GM12878 (cell line): Measurements from ENCODE around the gene TMPRSS6. TPM values are rescaled to one million over a fixed set of nuclear protein-coding genes. Genes with fewer than 3 reads are reported as not detected.

ENCODE experiments used
- ATAC-seq: fragments of 200-7000 bp; cut with Tn5 transposase; 3 replicates; pipeline ENCODE4 v1.9.1; 2020; ENCODE audit warnings: mild to moderate bottlenecking, moderate library complexity
- BruUV-seq: library from RNA; stranded (reverse); fragments of 400-500 nt; replicated peaks from 2 replicates; lab custom pipeline; 2021; lab: Mats Ljungman, UMichigan
- CTCF ChIA-PET: fragments of 300-600 bp; sonication (Branson Sonifier 250); formaldehyde crosslinking; extraction: SDS; loops from one replicate; lab custom pipeline; 2021; ENCODE audit warnings: inconsistent platforms; lab: Yijun Ruan, JAX
- POLR2A ChIA-PET: fragments of 350-600 bp; formaldehyde crosslinking; extraction: SDS; loops from one replicate; lab custom pipeline; 2021; ENCODE audit warnings: inconsistent platforms; lab: Charles Lee
- RAD21 ChIA-PET: fragments of 300-600 bp; sonication (Branson Sonifier 250); formaldehyde crosslinking; loops from one replicate; lab custom pipeline; 2023; ENCODE audit warnings: antibody characterized with exemption; ENCODE audit not compliant: unreplicated experiment; lab: Charles Lee
- SMC1A ChIA-PET: fragments of 300-600 bp; sonication (Branson Sonifier 250); formaldehyde crosslinking; loops from one replicate; lab custom pipeline; 2023; ENCODE audit not compliant: unreplicated experiment, uncharacterized antibody; lab: Charles Lee
- DNase-seq: peaks from one replicate; pipeline ENCODE4 v3.0.0-alpha.2; 2011; ENCODE audit warnings: low read depth, low spot score
- FAIRE-seq: peaks from 3 replicates; lab custom pipeline; 2011; peaks lifted over from hg19 to GRCh38; lab: Jason Lieb, UNC
- H2AFZ ChIP-seq: 2 replicates; pipeline ENCODE4 v1.6.0; 2011; ENCODE audit warnings: low read depth, low read length, control low read depth; ENCODE audit not compliant: control insufficient read depth
- H3K27ac ChIP-seq: 2 replicates; pipeline ENCODE4 v1.5.1; 2011; ENCODE audit warnings: control low read depth; ENCODE audit not compliant: control insufficient read depth, insufficient read depth
- H3K27me3 ChIP-seq, 2 experiments: replicated peaks in 1 of 2; 2 replicates each; pipeline versions ENCODE4 v1.6.0 to v1.6.1; 2011; ENCODE audit warnings: low read length in 1 of 2; ENCODE audit not compliant: control insufficient read depth in 2 of 2, insufficient read depth in 2 of 2
- H3K36me3 ChIP-seq, 2 experiments: 2 replicates each; pipeline ENCODE4 v1.5.1; 2011; ENCODE audit warnings: low read length in 1 of 2; ENCODE audit not compliant: control insufficient read depth in 2 of 2, insufficient read depth in 2 of 2
- H3K4me1 ChIP-seq: 2 replicates; pipeline ENCODE4 v1.6.1; 2011; ENCODE audit warnings: mild to moderate bottlenecking, low read length, moderate library complexity, mixed read lengths; ENCODE audit not compliant: control insufficient read depth, insufficient read depth
- H3K4me2 ChIP-seq: 2 replicates; pipeline ENCODE4 v1.6.0; 2011; ENCODE audit warnings: control low read depth; ENCODE audit not compliant: control insufficient read depth, insufficient read depth
- H3K4me3 ChIP-seq: fragments of 200-600 bp; sonication (generic); 2 replicates; pipeline ENCODE4 v1.5.1; 2016
- H3K79me2 ChIP-seq: 2 replicates; pipeline ENCODE4 v1.6.0; 2011; ENCODE audit warnings: low read length; ENCODE audit not compliant: control insufficient read depth, insufficient read depth
- H3K9ac ChIP-seq: 2 replicates; pipeline ENCODE4 v1.8.0; 2011; ENCODE audit warnings: low read length, control low read depth, mixed read lengths; ENCODE audit not compliant: control insufficient read depth, insufficient read depth
- H3K9me3 ChIP-seq: replicated peaks from 3 replicates; pipeline ENCODE4 v1.5.1; 2011; ENCODE audit warnings: mild to moderate bottlenecking, low read length; ENCODE audit not compliant: control insufficient read depth, insufficient read depth
- H4K20me1 ChIP-seq: 2 replicates; pipeline ENCODE4 v1.6.0; 2011; ENCODE audit not compliant: control insufficient read depth, insufficient read depth
- ATF3 ChIP-seq: IDR thresholded peaks from 2 replicates; pipeline ENCODE4 v1.6.1; 2011; ENCODE audit warnings: low read depth, mild to moderate bottlenecking, low read length, moderate library complexity, borderline replicate concordance; ENCODE audit errors: extremely low read depth
- BRCA1 ChIP-seq: IDR thresholded peaks from 2 replicates; pipeline ENCODE4 v1.6.1; 2011; ENCODE audit warnings: low read depth, low read length, improper control_type of control experiment
- CEBPB ChIP-seq, 2 experiments: fragments of 150-350 bp in 1 of 2; IDR thresholded peaks; 2 replicates each; pipeline ENCODE4 v1.6.1; 2012 to 2014; ENCODE audit warnings: low read depth in 2 of 2, low read length in 2 of 2, borderline replicate concordance in 1 of 2, inconsistent platforms in 1 of 2
- CHD4 ChIP-seq: fragments of 200-600 bp; sonication (generic); IDR thresholded peaks from 2 replicates; pipeline ENCODE4 v1.6.1; 2016; ENCODE audit warnings: mild to moderate bottlenecking
- IRF3 ChIP-seq: fragments of 450-650 bp; IDR thresholded peaks from 2 replicates; pipeline ENCODE4 v1.6.1; 2014; ENCODE audit warnings: mild to moderate bottlenecking
- KLF5 ChIP-seq: fragments of 450-650 bp; IDR thresholded peaks from 2 replicates; pipeline ENCODE4 v1.6.1; 2014; ENCODE audit warnings: mild to moderate bottlenecking; ENCODE audit not compliant: partially characterized antibody
- RBBP5 ChIP-seq: fragments of 200-600 bp; sonication (generic); conservative IDR thresholded peaks from 2 replicates; pipeline ENCODE4 v1.6.1; 2016
- SIX5 ChIP-seq: IDR thresholded peaks from 2 replicates; pipeline ENCODE4 v1.6.1; 2011; ENCODE audit warnings: mild to moderate bottlenecking, low read depth, low read length, moderate library complexity; ENCODE audit not compliant: severe bottlenecking
- SMARCA5 ChIP-seq: fragments of 450-650 bp; IDR thresholded peaks from 2 replicates; pipeline ENCODE4 v1.6.1; 2017; ENCODE audit warnings: mild to moderate bottlenecking
- SREBF1 ChIP-seq: IDR thresholded peaks from 2 replicates; pipeline ENCODE4 v1.6.1; 2012; ENCODE audit warnings: mild to moderate bottlenecking, low read length
- WGBS: methylation state at CpG from one replicate; pipeline ENCODE4 v1.1.6; 2016; ENCODE audit warnings: low lambda C conversion rate; ENCODE audit not compliant: insufficient replicate concordance, insufficient coverage; ENCODE audit errors: missing lambda C conversion rate; 5-methylcytosine and 5-hydroxymethylcytosine counted together
- in situ Hi-C: fragments of 300-500 bp; cut with MboI; formaldehyde crosslinking; loops from 9 replicates; pipeline ENCODE4 v1.14.3; 2018; ENCODE audit warnings: mixed read lengths
- intact Hi-C: fragments of 100-400 bp; cut with micrococcal nuclease; formaldehyde crosslinking; loops from one replicate; pipeline ENCODE4 v1.14.2; 2022; ENCODE audit not compliant: unreplicated experiment
- polyA plus RNA-seq, 11 experiments: library from polyadenylated mRNA; depleted of rRNA in 4 of 11; unstranded in 6 of 11; stranded (reverse) in 5 of 11; fragments of >200 nt; fragmentation: Nextera tagmentation in 4 of 11; fragmentation: Illumina TruSeq in 1 of 11; extraction: Ambion mirVana in 4 of 11; extraction: Trizol in 1 of 11; gene quantifications; 1 replicate in 1 of 11; 2 replicates in 10 of 11; pipeline versions ENCODE4 v1.2.1 to v1.2.3, GENCODE V29; 2011 to 2016; ENCODE audit warnings: inconsistent platforms in 2 of 11, missing spikeins in 2 of 11, low read depth in 1 of 11
- total RNA-seq, 4 experiments: library from RNA; depleted of rRNA in 3 of 4; stranded (reverse); fragments of >200 nt in 3 of 4; fragmentation: Illumina TruSeq in 1 of 4; extraction: Trizol in 1 of 4; gene quantifications; 2 replicates each; pipeline versions ENCODE4 v1.2.1 to v1.2.3, GENCODE V29; 2013 to 2021
- TF ChIP-seq, protein P1 (sequence below): fragments of 450-650 bp; formaldehyde crosslinking; IDR thresholded peaks from 2 replicates; pipeline ENCODE4 v1.5.0; 2022; ENCODE audit warnings: mild to moderate bottlenecking, missing genetic modification characterization
- TF ChIP-seq, protein P2 (sequence below): fragments of 450-650 bp; IDR thresholded peaks from 2 replicates; pipeline ENCODE4 v1.6.1; 2017; ENCODE audit warnings: mild to moderate bottlenecking

Gene TMPRSS6
- total and polyA plus RNA-seq, 10 of the 15 experiments (the other 5 are each of a cell fraction or from before 2014, with no cell fraction given) = 0.06 to 0.69 (median 0.19) TPM; not detected in 6

DNA sequence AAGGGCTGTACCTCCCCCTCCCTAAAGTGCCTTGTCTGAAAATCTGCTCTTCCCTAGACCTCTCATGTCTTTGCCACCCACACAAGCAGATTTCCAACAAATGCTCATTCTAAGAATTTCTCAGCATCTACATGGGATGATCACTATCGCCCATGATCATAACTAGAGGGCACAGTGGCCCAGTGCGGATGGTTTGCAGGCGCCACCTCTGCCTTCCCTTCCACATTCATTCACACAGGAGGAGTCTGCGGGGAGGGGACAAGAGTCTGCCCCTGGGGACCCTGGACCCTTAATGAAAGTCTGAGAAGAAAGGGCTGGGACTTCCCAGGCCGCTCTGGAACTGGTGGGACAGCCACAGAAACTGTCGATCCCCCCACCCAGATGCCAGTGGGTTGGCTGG lies 29.1 kb downstream of the TMPRSS6 start:
- Histone ChIP-seq H4K20me1 (no peaks in the 10 kb centered on the region), H3K36me3 (no peaks in the 10 kb centered on the region), H3K4me1 (peaks cover 10% of the 10 kb centered on the region), H3K9ac (no peak overlapping the region), H3K9me3 (no peaks in the 10 kb centered on the region), H3K4me3 (no peak overlapping the region), H3K27ac (no peak overlapping the region), H3K27me3 (peaks cover 0 to 2% of the 10 kb centered on the region in 2 experiments; a peak in 2 of 4 replicates), H3K79me2 (no peaks in the 10 kb centered on the region), H2AFZ (no peak overlapping the region), H3K4me2 (no peak overlapping the region)
- DNase-seq (no peak), FAIRE-seq (no peak), ATAC-seq (no peak)
- ChIA-PET POLR2A (no interaction called here), SMC1A (interaction anchor here (0.8 to 1.4 kb wide), 6 partner anchors 20 to 180 kb away, joined by 3 to 7 read pairs (median 4); no protein-coding TSS in a partner anchor), CTCF (interaction anchor here (0.5 to 1.6 kb wide), 9 partner anchors 40 to 189 kb away, joined by 3 to 11 read pairs (median 4); partner anchors contain the start of gene IL2RB), RAD21 (interaction anchor here (0.9 to 1.3 kb wide), 2 partner anchors 59 to 65 kb away, joined by 4 to 6 read pairs; no protein-coding TSS in a partner anchor)
- 50% methylated on average over 6 of the region's 6 CpGs for WGBS
- no TSS peak for BruUV-seq
- TF ChIP-seq, protein P1, sequence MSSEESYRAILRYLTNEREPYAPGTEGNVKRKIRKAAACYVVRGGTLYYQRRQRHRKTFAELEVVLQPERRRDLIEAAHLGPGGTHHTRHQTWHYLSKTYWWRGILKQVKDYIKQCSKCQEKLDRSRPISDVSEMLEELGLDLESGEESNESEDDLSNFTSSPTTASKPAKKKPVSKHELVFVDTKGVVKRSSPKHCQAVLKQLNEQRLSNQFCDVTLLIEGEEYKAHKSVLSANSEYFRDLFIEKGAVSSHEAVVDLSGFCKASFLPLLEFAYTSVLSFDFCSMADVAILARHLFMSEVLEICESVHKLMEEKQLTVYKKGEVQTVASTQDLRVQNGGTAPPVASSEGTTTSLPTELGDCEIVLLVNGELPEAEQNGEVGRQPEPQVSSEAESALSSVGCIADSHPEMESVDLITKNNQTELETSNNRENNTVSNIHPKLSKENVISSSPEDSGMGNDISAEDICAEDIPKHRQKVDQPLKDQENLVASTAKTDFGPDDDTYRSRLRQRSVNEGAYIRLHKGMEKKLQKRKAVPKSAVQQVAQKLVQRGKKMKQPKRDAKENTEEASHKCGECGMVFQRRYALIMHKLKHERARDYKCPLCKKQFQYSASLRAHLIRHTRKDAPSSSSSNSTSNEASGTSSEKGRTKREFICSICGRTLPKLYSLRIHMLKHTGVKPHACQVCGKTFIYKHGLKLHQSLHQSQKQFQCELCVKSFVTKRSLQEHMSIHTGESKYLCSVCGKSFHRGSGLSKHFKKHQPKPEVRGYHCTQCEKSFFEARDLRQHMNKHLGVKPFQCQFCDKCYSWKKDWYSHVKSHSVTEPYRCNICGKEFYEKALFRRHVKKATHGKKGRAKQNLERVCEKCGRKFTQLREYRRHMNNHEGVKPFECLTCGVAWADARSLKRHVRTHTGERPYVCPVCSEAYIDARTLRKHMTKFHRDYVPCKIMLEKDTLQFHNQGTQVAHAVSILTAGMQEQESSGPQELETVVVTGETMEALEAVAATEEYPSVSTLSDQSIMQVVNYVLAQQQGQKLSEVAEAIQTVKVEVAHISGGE (CRISPR knock-in tag) = no peak
- TF ChIP-seq IRF3 = no peak
- TF ChIP-seq SIX5 = no peak
- TF ChIP-seq, protein P2, sequence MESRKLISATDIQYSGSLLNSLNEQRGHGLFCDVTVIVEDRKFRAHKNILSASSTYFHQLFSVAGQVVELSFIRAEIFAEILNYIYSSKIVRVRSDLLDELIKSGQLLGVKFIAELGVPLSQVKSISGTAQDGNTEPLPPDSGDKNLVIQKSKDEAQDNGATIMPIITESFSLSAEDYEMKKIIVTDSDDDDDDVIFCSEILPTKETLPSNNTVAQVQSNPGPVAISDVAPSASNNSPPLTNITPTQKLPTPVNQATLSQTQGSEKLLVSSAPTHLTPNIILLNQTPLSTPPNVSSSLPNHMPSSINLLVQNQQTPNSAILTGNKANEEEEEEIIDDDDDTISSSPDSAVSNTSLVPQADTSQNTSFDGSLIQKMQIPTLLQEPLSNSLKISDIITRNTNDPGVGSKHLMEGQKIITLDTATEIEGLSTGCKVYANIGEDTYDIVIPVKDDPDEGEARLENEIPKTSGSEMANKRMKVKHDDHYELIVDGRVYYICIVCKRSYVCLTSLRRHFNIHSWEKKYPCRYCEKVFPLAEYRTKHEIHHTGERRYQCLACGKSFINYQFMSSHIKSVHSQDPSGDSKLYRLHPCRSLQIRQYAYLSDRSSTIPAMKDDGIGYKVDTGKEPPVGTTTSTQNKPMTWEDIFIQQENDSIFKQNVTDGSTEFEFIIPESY = no peak
- TF ChIP-seq ATF3 = no peak
- TF ChIP-seq BRCA1 = no peak
- TF ChIP-seq SREBF1 = no peak
- no peak for TF ChIP-seq RBBP5
- no peak for TF ChIP-seq CHD4
- no peak for TF ChIP-seq KLF5
- TF ChIP-seq CEBPB (IDR thresholded peaks at IDR 0.05; ENCODE audit: borderline replicate concordance in 1 of 2, low read depth in 2 of 2, low read length in 2 of 2) = no peak
- no peak for TF ChIP-seq SMARCA5
- in situ Hi-C loops = loop anchor here (5.0 kb wide), 1 partner anchor 107 kb away; the partner anchor contains the start of gene C1QTNF6
- intact Hi-C loops = no loop called here
